ENCODE measurements around the gene CD86. TPM values are rescaled to one million over a fixed set of nuclear protein-coding genes. Genes with fewer than 3 reads are reported as not detected.

The CD86 gene
- total RNA-seq, 2 experiments from 2014 or later = 0.69 to 1.4 TPM

DNA sequence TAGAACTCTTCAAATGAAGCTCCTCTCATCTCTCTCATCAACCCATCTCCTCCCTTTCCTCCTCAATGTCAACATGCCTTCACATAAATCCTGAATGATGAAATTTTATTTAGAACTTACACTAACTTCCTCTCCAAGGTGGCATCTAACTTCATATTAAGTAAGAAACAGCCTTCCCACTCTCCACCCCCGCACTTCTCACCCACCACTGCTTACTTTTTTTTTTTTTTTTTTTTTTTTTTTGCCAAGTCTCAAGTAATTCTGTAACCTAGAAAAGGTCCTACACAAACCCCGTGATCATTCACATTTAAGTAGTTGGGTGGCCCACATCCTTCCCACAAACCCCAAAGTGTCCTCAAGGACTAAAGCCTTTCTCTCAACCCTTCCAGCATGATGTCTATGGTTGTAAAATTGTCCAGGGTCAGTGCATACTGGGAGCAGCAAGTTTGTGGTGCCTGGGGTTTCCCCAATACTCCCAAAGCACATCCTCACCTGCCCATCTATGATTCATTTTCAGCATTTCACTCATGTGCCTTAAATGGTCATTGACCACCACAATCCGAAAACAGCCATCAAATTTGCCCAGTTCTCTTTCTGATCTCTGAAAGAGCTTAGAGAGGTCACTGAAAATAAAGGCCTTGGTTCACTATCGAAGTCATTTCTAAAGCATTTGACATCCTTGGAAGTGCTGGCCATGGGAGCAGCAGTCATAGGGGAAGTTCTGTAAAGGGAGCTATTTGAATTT, 47.2 kb downstream of the CD86 start:
- H3K4me3 Mint-ChIP-seq = no peak overlapping the region
- no peak overlapping the region for H3K27ac ChIP-seq (ENCODE audit: low read depth in 1 of 2, low read length in 2 of 2)
- intact Hi-C loops (cut with DNase I, micrococcal nuclease) = loop anchor here (2.0 to 10.0 kb wide), 3 partner anchors 198 to 572 kb away; no protein-coding TSS in a partner anchor
- H3K4me1 ChIP-seq (ENCODE audit: insufficient read depth, low read length) = peaks cover 4% of the 10 kb centered on the region
- DNase-seq (peak in 2 of 14 experiments; percentile 9 to 16), ATAC-seq (ENCODE audit: poor library complexity) (no peak)
- H3K9me3 ChIP-seq (ENCODE audit: control insufficient read depth in 1 of 2, insufficient read depth in 1 of 2, low read length in 2 of 2) = no peaks in the 10 kb centered on the region
- no peaks in the 10 kb centered on the region for H3K36me3 ChIP-seq (ENCODE audit: insufficient read depth, low read length)
- peaks cover 16% of the 10 kb centered on the region for H3K4me1 Mint-ChIP-seq (ENCODE audit: low read depth)
- no peaks in the 10 kb centered on the region for H3K27me3 Mint-ChIP-seq
- no peak overlapping the region for H3K27ac Mint-ChIP-seq
- H3K27me3 ChIP-seq (ENCODE audit: control insufficient read depth in 1 of 2, insufficient read depth in 2 of 2, low read length in 2 of 2) = no peaks in the 10 kb centered on the region
- TF ChIP-seq, protein P1, sequence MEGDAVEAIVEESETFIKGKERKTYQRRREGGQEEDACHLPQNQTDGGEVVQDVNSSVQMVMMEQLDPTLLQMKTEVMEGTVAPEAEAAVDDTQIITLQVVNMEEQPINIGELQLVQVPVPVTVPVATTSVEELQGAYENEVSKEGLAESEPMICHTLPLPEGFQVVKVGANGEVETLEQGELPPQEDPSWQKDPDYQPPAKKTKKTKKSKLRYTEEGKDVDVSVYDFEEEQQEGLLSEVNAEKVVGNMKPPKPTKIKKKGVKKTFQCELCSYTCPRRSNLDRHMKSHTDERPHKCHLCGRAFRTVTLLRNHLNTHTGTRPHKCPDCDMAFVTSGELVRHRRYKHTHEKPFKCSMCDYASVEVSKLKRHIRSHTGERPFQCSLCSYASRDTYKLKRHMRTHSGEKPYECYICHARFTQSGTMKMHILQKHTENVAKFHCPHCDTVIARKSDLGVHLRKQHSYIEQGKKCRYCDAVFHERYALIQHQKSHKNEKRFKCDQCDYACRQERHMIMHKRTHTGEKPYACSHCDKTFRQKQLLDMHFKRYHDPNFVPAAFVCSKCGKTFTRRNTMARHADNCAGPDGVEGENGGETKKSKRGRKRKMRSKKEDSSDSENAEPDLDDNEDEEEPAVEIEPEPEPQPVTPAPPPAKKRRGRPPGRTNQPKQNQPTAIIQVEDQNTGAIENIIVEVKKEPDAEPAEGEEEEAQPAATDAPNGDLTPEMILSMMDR (IDR thresholded peaks at IDR 0.05) = no peak
- H3K4me3 ChIP-seq (ENCODE audit: low read length) = no peak overlapping the region
- ChIA-PET POLR2A (interaction anchor here (1.0 kb wide), 2 partner anchors 156 to 198 kb away, joined by 3 to 6 read pairs; no protein-coding TSS in a partner anchor), CTCF (interaction anchor here (1.2 to 2.0 kb wide), 4 partner anchors 9 to 212 kb away, joined by 3 to 12 read pairs (median 4); no protein-coding TSS in a partner anchor)
- H3K9me3 Mint-ChIP-seq = no peaks in the 10 kb centered on the region
- H3K36me3 Mint-ChIP-seq (ENCODE audit: low read depth) = no peaks in the 10 kb centered on the region

DNA sequence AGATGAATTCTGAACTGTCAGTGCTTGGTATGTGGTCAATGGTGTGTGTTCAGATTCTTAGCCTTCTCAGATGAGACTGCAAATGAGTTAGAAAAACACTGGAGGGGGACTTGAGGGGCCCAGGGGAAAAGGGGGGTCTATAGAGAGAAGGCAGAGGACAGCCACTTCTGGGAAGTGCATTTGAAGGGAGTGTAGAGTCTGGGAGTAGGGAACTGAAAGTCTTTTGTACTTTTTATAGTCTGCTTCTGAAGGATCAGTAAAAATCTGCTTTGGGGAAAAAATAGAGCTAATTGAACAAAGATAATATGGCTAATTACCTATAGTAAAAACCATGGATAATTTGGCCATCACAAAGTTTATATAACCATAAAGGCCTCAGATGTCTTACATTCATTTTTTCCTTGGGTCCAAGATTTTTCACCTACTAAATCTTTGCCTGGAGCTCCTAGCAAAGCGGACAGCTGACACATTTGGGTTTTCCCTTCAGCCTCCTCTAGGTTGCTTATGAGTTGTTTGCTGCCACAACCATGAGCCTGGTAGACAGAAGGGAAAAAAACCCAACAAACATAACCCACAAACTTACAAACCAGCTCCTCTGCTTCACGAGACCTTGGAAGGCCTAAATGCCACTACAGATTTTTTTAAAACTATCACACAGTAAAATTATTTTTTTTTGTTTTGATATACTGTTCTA, 48.8 kb downstream of the CD86 start:
- CTCF ChIA-PET = no interaction called here
- TF ChIP-seq, protein P1 (IDR thresholded peaks at IDR 0.05) = no peak
- H3K36me3 ChIP-seq (ENCODE audit: insufficient read depth, low read length) = no peaks in the 10 kb centered on the region
- H3K27ac Mint-ChIP-seq = no peak overlapping the region
- H3K27me3 ChIP-seq (ENCODE audit: control insufficient read depth in 1 of 2, insufficient read depth in 2 of 2, low read length in 2 of 2) = no peaks in the 10 kb centered on the region
- peaks cover 16% of the 10 kb centered on the region for H3K4me1 Mint-ChIP-seq (ENCODE audit: low read depth)
- ATAC-seq (ENCODE audit: poor library complexity) = no peak
- peaks cover 4% of the 10 kb centered on the region for H3K4me1 ChIP-seq (ENCODE audit: insufficient read depth, low read length)
- POLR2A ChIA-PET = no interaction called here
- no peak overlapping the region for H3K27ac ChIP-seq (ENCODE audit: low read depth in 1 of 2, low read length in 2 of 2)
- no peak overlapping the region for H3K4me3 Mint-ChIP-seq
- H3K9me3 Mint-ChIP-seq = no peaks in the 10 kb centered on the region
- H3K9me3 ChIP-seq (ENCODE audit: control insufficient read depth in 1 of 2, insufficient read depth in 1 of 2, low read length in 2 of 2) = no peaks in the 10 kb centered on the region
- H3K4me3 ChIP-seq (ENCODE audit: low read length) = no peak overlapping the region
- intact Hi-C loops (cut with DNase I, micrococcal nuclease) = loop anchor here (2.0 to 10.0 kb wide), 3 partner anchors 197 to 571 kb away; no protein-coding TSS in a partner anchor
- H3K36me3 Mint-ChIP-seq (ENCODE audit: low read depth) = no peaks in the 10 kb centered on the region
- H3K27me3 Mint-ChIP-seq = no peaks in the 10 kb centered on the region
- no peak for DNase-seq

DNA sequence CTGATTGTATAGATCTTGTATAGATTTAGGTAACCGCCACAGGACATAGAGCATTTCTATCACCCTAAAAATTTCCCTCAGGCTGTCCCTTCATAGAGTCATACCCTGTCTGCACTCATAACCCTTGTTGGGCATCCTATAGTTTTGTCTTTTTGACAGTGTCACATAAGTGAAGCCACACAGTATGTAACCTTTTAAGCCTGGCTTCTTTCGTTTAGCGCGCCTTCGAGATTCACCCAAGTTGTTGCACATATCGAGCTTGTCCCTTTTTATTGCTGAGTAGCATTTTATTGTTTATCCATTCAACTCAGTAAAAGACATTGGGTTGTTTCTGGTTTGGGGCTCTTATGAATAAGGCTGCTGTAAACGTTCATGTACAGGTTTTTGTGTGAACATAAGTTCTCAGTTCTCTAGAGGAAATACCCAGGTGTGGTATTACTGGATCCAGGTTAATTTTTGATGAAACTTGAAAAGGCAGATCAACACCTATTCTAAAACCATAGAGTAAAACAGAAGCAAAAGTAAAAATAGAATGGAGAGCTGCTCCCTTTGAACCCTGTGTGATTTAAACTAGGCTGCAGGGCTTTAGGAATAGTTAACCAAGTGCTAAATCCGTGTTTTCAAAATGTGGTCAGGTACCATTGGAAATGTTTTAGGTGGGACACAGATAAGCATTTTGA, 49.5 kb downstream of the CD86 start:
- peaks cover 4% of the 10 kb centered on the region for H3K4me1 ChIP-seq (ENCODE audit: insufficient read depth, low read length)
- no peak overlapping the region for H3K27ac ChIP-seq (ENCODE audit: low read depth in 1 of 2, low read length in 2 of 2)
- intact Hi-C loops (cut with DNase I, micrococcal nuclease) = loop anchor here (5.0 to 10.0 kb wide), 2 partner anchors 253 to 570 kb away; no protein-coding TSS in a partner anchor
- H3K27me3 ChIP-seq (ENCODE audit: control insufficient read depth in 1 of 2, insufficient read depth in 2 of 2, low read length in 2 of 2) = no peaks in the 10 kb centered on the region
- ChIA-PET CTCF (no interaction called here), POLR2A (interaction anchor here (0.7 kb wide), 1 partner anchor 135 kb away, joined by 3 read pairs; no protein-coding TSS in a partner anchor)
- Mint-ChIP-seq H3K27ac (no peak overlapping the region), H3K27me3 (no peaks in the 10 kb centered on the region), H3K36me3 (ENCODE audit: low read depth) (no peaks in the 10 kb centered on the region), H3K4me1 (ENCODE audit: low read depth) (peaks cover 16% of the 10 kb centered on the region), H3K9me3 (no peaks in the 10 kb centered on the region), H3K4me3 (no peak overlapping the region)
- DNase-seq (no peak), ATAC-seq (ENCODE audit: poor library complexity) (no peak)
- no peak overlapping the region for H3K4me3 ChIP-seq (ENCODE audit: low read length)
- H3K9me3 ChIP-seq (ENCODE audit: control insufficient read depth in 1 of 2, insufficient read depth in 1 of 2, low read length in 2 of 2) = no peaks in the 10 kb centered on the region
- TF ChIP-seq, protein P1 (IDR thresholded peaks at IDR 0.05) = no peak
- no peaks in the 10 kb centered on the region for H3K36me3 ChIP-seq (ENCODE audit: insufficient read depth, low read length)

Data from CD4-positive, alpha-beta T cell (primary cell).